OCI-LY7 (cell line): Measurements from ENCODE around the gene MAPT. TPM values are rescaled to one million over a fixed set of nuclear protein-coding genes. Genes with fewer than 3 reads are reported as not detected.

Experiments
- BruUV-seq: library from RNA; stranded (reverse); fragments of 400-500 nt; replicated peaks from 2 replicates; lab custom pipeline; 2021; lab: Mats Ljungman, UMichigan
- CTCF ChIA-PET: fragments of 300-600 bp; sonication (Branson Sonifier 250); formaldehyde crosslinking; loops from one replicate; lab custom pipeline; 2022; ENCODE audit warnings: antibody characterized with exemption; ENCODE audit not compliant: unreplicated experiment; lab: Charles Lee
- POLR2A ChIA-PET: fragments of 300-600 bp; sonication (Branson Sonifier 250); formaldehyde crosslinking; loops from one replicate; lab custom pipeline; 2022; ENCODE audit warnings: antibody characterized with exemption; lab: Charles Lee
- DNase-seq: peaks from one replicate; pipeline ENCODE4 v3.0.0-alpha.2; 2015; ENCODE audit warnings: low spot score
- H2AFZ ChIP-seq: fragments of 200-600 bp; sonication (generic), shearing (Covaris generic); 2 replicates; pipeline ENCODE4 v1.6.1; 2014; ENCODE audit warnings: mild to moderate bottlenecking, antibody characterized with exemption, low read length, moderate library complexity
- H3K27ac ChIP-seq: fragments of 200-600 bp; sonication (generic); 2 replicates; pipeline ENCODE4 v1.5.1; 2014; ENCODE audit warnings: mixed run types, low read depth, mild to moderate bottlenecking, moderate library complexity, low read length, inconsistent platforms; ENCODE audit not compliant: poor library complexity, severe bottlenecking
- H3K36me3 ChIP-seq: fragments of 200-600 bp; sonication (generic); 2 replicates; pipeline ENCODE4 v1.6.1; 2014; ENCODE audit warnings: mild to moderate bottlenecking, antibody characterized with exemption, low read length, moderate library complexity, mixed read lengths; ENCODE audit not compliant: insufficient read depth
- H3K4me1 ChIP-seq: fragments of 200-600 bp; sonication (generic); 2 replicates; pipeline ENCODE4 v1.5.1; 2014; ENCODE audit warnings: mild to moderate bottlenecking, low read length; ENCODE audit not compliant: insufficient read depth, poor library complexity, severe bottlenecking
- H3K4me2 ChIP-seq: fragments of 200-600 bp; sonication (generic); 2 replicates; pipeline ENCODE4 v1.6.1; 2014; ENCODE audit warnings: mild to moderate bottlenecking, low read length
- H3K4me3 ChIP-seq: fragments of 200-600 bp; sonication (generic); 2 replicates; pipeline ENCODE4 v1.5.1; 2014; ENCODE audit warnings: mild to moderate bottlenecking, low read depth, low read length; ENCODE audit not compliant: poor library complexity, severe bottlenecking
- H3K79me2 ChIP-seq: fragments of 200-600 bp; sonication (generic); 2 replicates; pipeline ENCODE4 v1.6.1; 2016; ENCODE audit warnings: low read depth, mild to moderate bottlenecking, low read length, moderate library complexity, mixed read lengths; ENCODE audit not compliant: insufficient read depth
- H3K9me2 ChIP-seq: fragments of 200-600 bp; sonication (generic); 2 replicates; pipeline ENCODE4 v1.6.1; 2016; ENCODE audit warnings: mild to moderate bottlenecking, low read length, mixed read lengths; ENCODE audit not compliant: insufficient read depth
- H3K9me3 ChIP-seq: fragments of 200-600 bp; sonication (generic); 2 replicates; pipeline ENCODE4 v1.6.1; 2014; ENCODE audit warnings: mild to moderate bottlenecking, mixed run types, low read length, mixed read lengths
- H4K20me1 ChIP-seq: fragments of 200-600 bp; sonication (generic); 2 replicates; pipeline ENCODE4 v1.6.1; 2014; ENCODE audit warnings: mild to moderate bottlenecking, antibody characterized with exemption, low read length, moderate library complexity, mixed read lengths; ENCODE audit not compliant: insufficient read depth
- CTCF ChIP-seq: fragments of 200-600 bp; sonication (generic); conservative IDR thresholded peaks from 2 replicates; pipeline ENCODE4 v1.5.1; 2014; ENCODE audit warnings: mild to moderate bottlenecking, antibody characterized with exemption, low read length, moderate library complexity, mixed read lengths
- EZH2phosphoT487 ChIP-seq: fragments of 200-600 bp; sonication (generic); IDR thresholded peaks from 2 replicates; pipeline ENCODE4 v1.6.1; 2018; ENCODE audit warnings: low read depth, borderline replicate concordance, mild to moderate bottlenecking, mixed run types, antibody characterized with exemption, low read length, moderate library complexity, mixed read lengths
- intact Hi-C: fragments of 100-400 bp; cut with micrococcal nuclease; formaldehyde crosslinking; loops from one replicate; pipeline ENCODE4 v1.10.0; 2022; ENCODE audit not compliant: unreplicated experiment
- total RNA-seq, 2 experiments: library from RNA; depleted of rRNA in 1 of 2; stranded (reverse); fragments of >200 nt in 1 of 2; shearing (Covaris generic) in 1 of 2; gene quantifications; 2 replicates each; pipeline ENCODE4 v1.2.3, GENCODE V29; 2014 to 2022

Gene MAPT
- total RNA-seq, 2 experiments from 2014 or later = 0.44 TPM; not detected in 1

- no peak for DNase-seq
- no TSS peak for BruUV-seq
- TF ChIP-seq CTCF = no peak
- TF ChIP-seq EZH2phosphoT487 = no peak
- Histone ChIP-seq H3K4me1 (no peaks in the 10 kb centered on the region), H3K9me3 (no peaks in the 10 kb centered on the region), H3K27ac (no peak overlapping the region), H2AFZ (no peak overlapping the region), H3K4me2 (no peak overlapping the region), H3K79me2 (no peaks in the 10 kb centered on the region), H3K9me2 (no peaks in the 10 kb centered on the region), H3K4me3 (no peak overlapping the region), H4K20me1 (no peaks in the 10 kb centered on the region), H3K36me3 (no peaks in the 10 kb centered on the region)
- ChIA-PET POLR2A (no interaction called here), CTCF (no interaction called here)
- intact Hi-C loops = no loop called here
These were observed 32.9 kb downstream of the MAPT start for GRCh38 chr17:45927247-45927646.

GRCh38 chr17:45929344-45929743 lies 35.0 kb downstream of the MAPT start:
- BruUV-seq = no TSS peak
- Histone ChIP-seq H3K9me3 (no peaks in the 10 kb centered on the region), H3K36me3 (no peaks in the 10 kb centered on the region), H3K79me2 (no peaks in the 10 kb centered on the region), H3K4me1 (no peaks in the 10 kb centered on the region), H3K4me3 (no peak overlapping the region), H3K9me2 (no peaks in the 10 kb centered on the region), H3K27ac (no peak overlapping the region), H2AFZ (no peak overlapping the region), H3K4me2 (no peak overlapping the region), H4K20me1 (no peaks in the 10 kb centered on the region)
- no peak for TF ChIP-seq EZH2phosphoT487
- TF ChIP-seq CTCF = no peak
- intact Hi-C loops = no loop called here
- DNase-seq = no peak
- ChIA-PET CTCF (no interaction called here), POLR2A (no interaction called here)

GRCh38 chr17:45930420-45930951 lies 36.1 kb downstream of the MAPT start:
- CTCF ChIA-PET = no interaction called here

More at GRCh38 chr17:45930420-45930951, 36.1 kb downstream of the MAPT start:
- no TSS peak for BruUV-seq
- TF ChIP-seq EZH2phosphoT487 (no peak), CTCF (no peak)
- Histone ChIP-seq H3K36me3 (no peaks in the 10 kb centered on the region), H3K9me3 (no peaks in the 10 kb centered on the region), H3K4me2 (no peak overlapping the region), H3K9me2 (no peaks in the 10 kb centered on the region), H3K4me3 (no peak overlapping the region), H4K20me1 (no peaks in the 10 kb centered on the region), H3K79me2 (no peaks in the 10 kb centered on the region), H2AFZ (no peak overlapping the region), H3K4me1 (no peaks in the 10 kb centered on the region), H3K27ac (no peak overlapping the region)
- intact Hi-C loops = no loop called here
- no peak for DNase-seq
- POLR2A ChIA-PET = no interaction called here
